ENCODE data around the gene RAPH1. TPM values are rescaled to one million over a fixed set of nuclear protein-coding genes. Genes with fewer than 3 reads are reported as not detected.

RAPH1 gene
- total RNA-seq, 1 experiment from 2014 or later = 16.5 TPM

DNA sequence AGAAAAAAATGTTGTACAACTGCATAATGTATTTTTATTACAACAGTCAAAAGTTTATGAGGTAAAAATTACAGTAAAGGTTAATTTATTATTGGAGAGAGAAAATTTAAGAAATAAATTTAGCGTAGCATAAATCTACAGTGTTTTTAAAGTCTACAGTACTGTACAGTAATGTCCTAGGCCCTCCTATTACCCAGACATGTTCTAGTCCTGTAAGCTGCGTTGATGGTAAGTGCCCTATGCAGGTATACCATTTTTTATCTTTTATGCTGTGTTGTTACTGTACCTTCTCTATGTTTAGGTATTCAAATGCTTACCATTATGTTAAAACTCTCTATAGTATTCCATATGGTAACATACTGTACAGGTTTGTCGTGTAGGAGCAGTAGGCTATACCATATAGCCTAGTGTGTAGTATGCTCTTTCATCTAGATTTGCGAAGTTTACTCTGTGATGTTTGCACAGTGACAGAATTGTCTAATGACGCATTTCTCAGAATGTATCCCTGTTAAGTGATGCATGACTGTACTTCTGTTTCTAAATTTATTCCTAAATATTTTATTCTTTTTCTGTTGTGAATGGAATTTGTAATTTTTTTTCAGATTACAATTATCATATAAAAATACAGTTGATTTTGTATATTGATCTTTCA lies 182.4 kb downstream of the RAPH1 start:
- no peaks in the 10 kb centered on the region for H4K20me1 ChIP-seq (ENCODE audit: insufficient read depth)
- DNase-seq = no peak
- H3F3A ChIP-seq (ENCODE audit: insufficient read depth, low read depth) = no peaks in the 10 kb centered on the region
- no peaks in the 10 kb centered on the region for H3K36me3 ChIP-seq (ENCODE audit: low read depth)
- no peaks in the 10 kb centered on the region for H3K27me3 ChIP-seq (ENCODE audit: insufficient read depth, low read depth)
- no TSS peak for BruUV-seq (replicated peaks)
- POLR2A ChIA-PET (ENCODE audit: unreplicated experiment) = no interaction called here
- 0 out of 2 replicates have a peak, but pooled peaks cover 19% of the 10 kb centered on the region for H3K79me2 ChIP-seq (ENCODE audit: low read depth)
- intact Hi-C loops (cut with micrococcal nuclease; ENCODE audit: unreplicated experiment) = no loop called here
- H3K4me2 ChIP-seq = no peak overlapping the region
- no peak overlapping the region for H3K4me3 ChIP-seq
- H3K27ac ChIP-seq = no peak overlapping the region
- no peak for TF ChIP-seq EZH2 (IDR thresholded peaks at IDR 0.05; ENCODE audit: low read depth)
- TF ChIP-seq, protein P1, sequence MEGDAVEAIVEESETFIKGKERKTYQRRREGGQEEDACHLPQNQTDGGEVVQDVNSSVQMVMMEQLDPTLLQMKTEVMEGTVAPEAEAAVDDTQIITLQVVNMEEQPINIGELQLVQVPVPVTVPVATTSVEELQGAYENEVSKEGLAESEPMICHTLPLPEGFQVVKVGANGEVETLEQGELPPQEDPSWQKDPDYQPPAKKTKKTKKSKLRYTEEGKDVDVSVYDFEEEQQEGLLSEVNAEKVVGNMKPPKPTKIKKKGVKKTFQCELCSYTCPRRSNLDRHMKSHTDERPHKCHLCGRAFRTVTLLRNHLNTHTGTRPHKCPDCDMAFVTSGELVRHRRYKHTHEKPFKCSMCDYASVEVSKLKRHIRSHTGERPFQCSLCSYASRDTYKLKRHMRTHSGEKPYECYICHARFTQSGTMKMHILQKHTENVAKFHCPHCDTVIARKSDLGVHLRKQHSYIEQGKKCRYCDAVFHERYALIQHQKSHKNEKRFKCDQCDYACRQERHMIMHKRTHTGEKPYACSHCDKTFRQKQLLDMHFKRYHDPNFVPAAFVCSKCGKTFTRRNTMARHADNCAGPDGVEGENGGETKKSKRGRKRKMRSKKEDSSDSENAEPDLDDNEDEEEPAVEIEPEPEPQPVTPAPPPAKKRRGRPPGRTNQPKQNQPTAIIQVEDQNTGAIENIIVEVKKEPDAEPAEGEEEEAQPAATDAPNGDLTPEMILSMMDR (conservative IDR thresholded peaks at IDR 0.05) = no peak
- CTCF ChIA-PET = no interaction called here
- no peaks in the 10 kb centered on the region for H3K9me3 ChIP-seq (ENCODE audit: insufficient read depth, low read depth)
- no peak overlapping the region for H2AFZ ChIP-seq
- H3K9me2 ChIP-seq (ENCODE audit: insufficient read depth) = no peaks in the 10 kb centered on the region
- H3K4me1 ChIP-seq (replicated peaks; ENCODE audit: insufficient read depth) = no peaks in the 10 kb centered on the region

DNA sequence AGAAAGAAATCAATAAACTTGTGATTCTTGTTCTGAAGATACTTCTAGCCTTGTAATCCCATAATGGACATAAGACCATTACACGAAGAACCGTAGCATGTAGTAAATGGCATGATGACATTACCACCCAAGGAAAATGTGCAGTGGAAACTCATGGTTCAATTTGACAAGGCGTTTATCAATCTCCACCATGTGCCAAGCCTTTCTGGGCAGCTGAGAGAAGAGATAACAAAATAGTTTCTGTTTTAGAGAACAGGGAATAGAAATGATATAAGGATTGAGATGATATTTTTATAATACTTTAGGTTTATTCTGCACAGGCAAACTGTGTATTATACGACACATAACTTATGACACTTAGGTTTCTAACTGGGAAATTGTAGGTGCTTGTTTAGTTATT lies 187.7 kb downstream of the RAPH1 start:
- no peak overlapping the region for H3K27ac ChIP-seq
- no peaks in the 10 kb centered on the region for H3K9me3 ChIP-seq (ENCODE audit: insufficient read depth, low read depth)
- H3K79me2 ChIP-seq (ENCODE audit: low read depth) = peaks cover 21% of the 10 kb centered on the region; the same call in 1 of the 2 replicates
- BruUV-seq (replicated peaks) = no TSS peak
- no peaks in the 10 kb centered on the region for H3K4me1 ChIP-seq (replicated peaks; ENCODE audit: insufficient read depth)
- no peak overlapping the region for H2AFZ ChIP-seq
- no peaks in the 10 kb centered on the region for H4K20me1 ChIP-seq (ENCODE audit: insufficient read depth)
- H3K36me3 ChIP-seq (ENCODE audit: low read depth) = no peaks in the 10 kb centered on the region
- H3K27me3 ChIP-seq (ENCODE audit: insufficient read depth, low read depth) = no peaks in the 10 kb centered on the region
- no peaks in the 10 kb centered on the region for H3F3A ChIP-seq (ENCODE audit: insufficient read depth, low read depth)
- TF ChIP-seq, protein P1 (conservative IDR thresholded peaks at IDR 0.05) = no peak
- TF ChIP-seq EZH2 (IDR thresholded peaks at IDR 0.05; ENCODE audit: low read depth) = no peak
- intact Hi-C loops (cut with micrococcal nuclease; ENCODE audit: unreplicated experiment) = no loop called here
- H3K4me3 ChIP-seq = no peak overlapping the region
- no peak overlapping the region for H3K4me2 ChIP-seq
- ChIA-PET CTCF (no interaction called here), POLR2A (ENCODE audit: unreplicated experiment) (no interaction called here)
- H3K9me2 ChIP-seq (ENCODE audit: insufficient read depth) = no peaks in the 10 kb centered on the region
- no peak for DNase-seq

DNA sequence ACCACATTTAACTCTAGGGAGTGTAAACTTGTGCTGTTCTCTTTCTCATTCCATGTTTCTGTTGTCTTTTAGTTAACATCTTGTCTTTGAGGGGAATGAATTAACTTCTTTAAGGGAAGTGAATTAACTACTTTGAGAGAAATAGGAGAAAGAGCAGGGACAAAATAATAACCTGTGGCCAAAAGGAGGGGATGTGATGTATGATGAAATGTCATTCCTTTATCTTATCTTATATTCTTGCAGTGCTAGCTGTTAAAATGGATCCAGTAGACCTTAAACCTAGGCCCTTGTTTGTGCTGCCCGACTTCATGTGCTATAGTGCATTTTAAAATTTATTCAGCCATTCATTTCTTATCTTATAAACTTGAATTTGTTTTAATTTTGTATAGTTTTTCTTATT lies 188.5 kb downstream of the RAPH1 start:
- H3K9me2 ChIP-seq (ENCODE audit: insufficient read depth) = no peaks in the 10 kb centered on the region
- H3K79me2 ChIP-seq (ENCODE audit: low read depth) = peaks cover 21% of the 10 kb centered on the region; the same call in 1 of the 2 replicates
- ChIA-PET CTCF (no interaction called here), POLR2A (ENCODE audit: unreplicated experiment) (no interaction called here)
- no peaks in the 10 kb centered on the region for H3K4me1 ChIP-seq (replicated peaks; ENCODE audit: insufficient read depth)
- no peaks in the 10 kb centered on the region for H4K20me1 ChIP-seq (ENCODE audit: insufficient read depth)
- no peaks in the 10 kb centered on the region for H3K27me3 ChIP-seq (ENCODE audit: insufficient read depth, low read depth)
- no peak overlapping the region for H2AFZ ChIP-seq
- H3K4me3 ChIP-seq = no peak overlapping the region
- H3K27ac ChIP-seq = no peak overlapping the region
- H3K4me2 ChIP-seq = no peak overlapping the region
- intact Hi-C loops (cut with micrococcal nuclease; ENCODE audit: unreplicated experiment) = no loop called here
- H3K36me3 ChIP-seq (ENCODE audit: low read depth) = no peaks in the 10 kb centered on the region
- no peak for DNase-seq
- no TSS peak for BruUV-seq (replicated peaks)
- no peaks in the 10 kb centered on the region for H3F3A ChIP-seq (ENCODE audit: insufficient read depth, low read depth)
- no peak for TF ChIP-seq EZH2 (IDR thresholded peaks at IDR 0.05; ENCODE audit: low read depth)
- TF ChIP-seq, protein P1 (conservative IDR thresholded peaks at IDR 0.05) = no peak
- no peaks in the 10 kb centered on the region for H3K9me3 ChIP-seq (ENCODE audit: insufficient read depth, low read depth)
